ENCODE results near the gene IGFBPL1.

IGFBPL1 gene

GRCh38 chr9:38445154-38446043, 21.1 kb upstream of the IGFBPL1 start:
- H3K4me2 ChIP-seq (ENCODE audit: low read length), result no peak overlapping the region
- H3K9me2 ChIP-seq (replicated peaks; ENCODE audit: control insufficient read depth, low read length), result no peaks in the 10 kb centered on the region
- TF ChIP-seq CTCF (IDR thresholded peaks at IDR 0.05; ENCODE audit: low read depth, low read length, poor library complexity, severe bottlenecking), result no peak

GRCh38 chr9:38443597-38443996, 19.3 kb upstream of the IGFBPL1 start:
- Histone ChIP-seq H3K4me1 (ENCODE audit: control insufficient read depth, low read length) (no peaks in the 10 kb centered on the region), H3K27ac (ENCODE audit: low read depth, low read length) (no peak overlapping the region), H4K20me1 (ENCODE audit: control insufficient read depth, insufficient read depth, low read depth, low read length) (no peaks in the 10 kb centered on the region), H3K79me2 (ENCODE audit: control insufficient read depth, low read length) (no peaks in the 10 kb centered on the region), H3K9me2 (replicated peaks; ENCODE audit: control insufficient read depth, low read length) (no peaks in the 10 kb centered on the region), H3F3A (ENCODE audit: control insufficient read depth, insufficient read depth) (no peaks in the 10 kb centered on the region), H3K27me3 (ENCODE audit: control insufficient read depth, low read length) (peaks cover 6% of the 10 kb centered on the region; the same call in 1 of the 2 replicates), H3K9me3 (ENCODE audit: control insufficient read depth, insufficient read depth, low read length) (no peaks in the 10 kb centered on the region), H3K4me3 (ENCODE audit: low read length) (no peak overlapping the region), H3K4me2 (ENCODE audit: low read length) (no peak overlapping the region), H3K36me3 (ENCODE audit: control insufficient read depth, low read length) (no peaks in the 10 kb centered on the region)
- TF ChIP-seq CTCF (IDR thresholded peaks at IDR 0.05; ENCODE audit: low read depth, low read length, poor library complexity, severe bottlenecking) (no peak), EZH2phosphoT487 (IDR thresholded peaks at IDR 0.05; ENCODE audit: borderline replicate concordance, low read length) (no peak)

More at GRCh38 chr9:38445154-38446043, 21.1 kb upstream of the IGFBPL1 start:
- H4K20me1 ChIP-seq (ENCODE audit: control insufficient read depth, insufficient read depth, low read depth, low read length), result no peaks in the 10 kb centered on the region
- H3K36me3 ChIP-seq (ENCODE audit: control insufficient read depth, low read length), result no peaks in the 10 kb centered on the region
- no peaks in the 10 kb centered on the region for H3K79me2 ChIP-seq (ENCODE audit: control insufficient read depth, low read length)
- H3K4me3 ChIP-seq (ENCODE audit: low read length), result no peak overlapping the region
- H3K9me3 ChIP-seq (ENCODE audit: control insufficient read depth, insufficient read depth, low read length), result no peaks in the 10 kb centered on the region
- no peaks in the 10 kb centered on the region for H3K4me1 ChIP-seq (ENCODE audit: control insufficient read depth, low read length)
- no peak overlapping the region for H3K27ac ChIP-seq (ENCODE audit: low read depth, low read length)
- no peaks in the 10 kb centered on the region for H3F3A ChIP-seq (ENCODE audit: control insufficient read depth, insufficient read depth)
- H3K27me3 ChIP-seq (ENCODE audit: control insufficient read depth, low read length), result peaks cover 6% of the 10 kb centered on the region; the same call in 1 of the 2 replicates

GRCh38 chr9:38443181-38443580, 18.9 kb upstream of the IGFBPL1 start:
- Histone ChIP-seq H3K27me3 (ENCODE audit: control insufficient read depth, low read length) (peaks cover 6% of the 10 kb centered on the region; the same call in 1 of the 2 replicates), H3K36me3 (ENCODE audit: control insufficient read depth, low read length) (no peaks in the 10 kb centered on the region), H3K9me3 (ENCODE audit: control insufficient read depth, insufficient read depth, low read length) (no peaks in the 10 kb centered on the region), H3F3A (ENCODE audit: control insufficient read depth, insufficient read depth) (no peaks in the 10 kb centered on the region), H3K27ac (ENCODE audit: low read depth, low read length) (no peak overlapping the region), H3K4me2 (ENCODE audit: low read length) (no peak overlapping the region), H3K4me1 (ENCODE audit: control insufficient read depth, low read length) (no peaks in the 10 kb centered on the region), H3K4me3 (ENCODE audit: low read length) (no peak overlapping the region), H3K79me2 (ENCODE audit: control insufficient read depth, low read length) (no peaks in the 10 kb centered on the region), H3K9me2 (replicated peaks; ENCODE audit: control insufficient read depth, low read length) (no peaks in the 10 kb centered on the region), H4K20me1 (ENCODE audit: control insufficient read depth, insufficient read depth, low read depth, low read length) (no peaks in the 10 kb centered on the region)
- no peak for TF ChIP-seq EZH2phosphoT487 (IDR thresholded peaks at IDR 0.05; ENCODE audit: borderline replicate concordance, low read length)
- TF ChIP-seq CTCF (IDR thresholded peaks at IDR 0.05; ENCODE audit: low read depth, low read length, poor library complexity, severe bottlenecking), result no peak
